SIG-M5 treated with dmso at 0.1 percent for 504 hours (cell line): ENCODE measurements around the gene IFITM10.

Experiments
- DNase-seq: peaks from one replicate; lab custom pipeline; 2025; ENCODE audit not compliant: unreplicated experiment; lab: John Stamatoyannopoulos, UW

Gene IFITM10

DNA sequence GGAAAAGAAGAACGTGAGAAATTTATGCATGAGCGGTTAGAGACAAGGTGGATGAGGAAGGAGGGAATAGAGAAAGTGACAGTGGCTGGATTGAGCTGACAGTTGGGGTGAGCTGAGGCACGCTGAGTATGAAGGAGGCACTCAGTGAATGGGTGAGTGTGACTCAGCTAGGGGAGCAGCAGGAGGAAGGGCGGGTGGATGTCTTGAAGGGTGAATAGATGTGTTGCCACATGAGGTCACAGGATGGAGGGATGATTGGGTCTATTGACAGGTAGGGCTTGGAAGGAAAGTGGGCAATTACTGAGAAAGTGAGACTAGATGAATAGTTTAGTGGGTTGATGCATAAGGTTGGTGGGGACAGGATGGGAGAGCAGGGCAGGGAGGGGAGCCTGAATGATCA is 8.0 kb downstream of the IFITM10 start:
- no peak for DNase-seq

DNA sequence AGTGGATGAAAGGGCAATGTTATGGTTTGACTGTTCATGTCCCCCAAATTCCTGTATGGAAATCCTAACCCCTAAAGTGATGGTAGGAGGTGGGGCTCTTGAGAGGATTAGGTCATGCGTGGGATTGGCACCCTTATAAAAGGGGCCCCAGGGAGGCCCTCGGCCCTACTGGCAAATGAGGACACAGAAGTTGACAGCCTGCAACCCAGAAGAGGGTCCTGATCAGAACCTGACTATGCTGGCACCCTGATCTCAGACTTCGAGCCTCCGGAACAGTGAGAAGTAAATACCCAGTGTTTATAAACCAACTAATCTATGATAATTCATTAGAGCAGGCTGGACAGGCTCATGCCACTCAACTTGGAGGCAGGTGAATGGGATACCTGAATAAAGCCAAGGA is 8.7 kb downstream of the IFITM10 start:
- no peak for DNase-seq

DNA sequence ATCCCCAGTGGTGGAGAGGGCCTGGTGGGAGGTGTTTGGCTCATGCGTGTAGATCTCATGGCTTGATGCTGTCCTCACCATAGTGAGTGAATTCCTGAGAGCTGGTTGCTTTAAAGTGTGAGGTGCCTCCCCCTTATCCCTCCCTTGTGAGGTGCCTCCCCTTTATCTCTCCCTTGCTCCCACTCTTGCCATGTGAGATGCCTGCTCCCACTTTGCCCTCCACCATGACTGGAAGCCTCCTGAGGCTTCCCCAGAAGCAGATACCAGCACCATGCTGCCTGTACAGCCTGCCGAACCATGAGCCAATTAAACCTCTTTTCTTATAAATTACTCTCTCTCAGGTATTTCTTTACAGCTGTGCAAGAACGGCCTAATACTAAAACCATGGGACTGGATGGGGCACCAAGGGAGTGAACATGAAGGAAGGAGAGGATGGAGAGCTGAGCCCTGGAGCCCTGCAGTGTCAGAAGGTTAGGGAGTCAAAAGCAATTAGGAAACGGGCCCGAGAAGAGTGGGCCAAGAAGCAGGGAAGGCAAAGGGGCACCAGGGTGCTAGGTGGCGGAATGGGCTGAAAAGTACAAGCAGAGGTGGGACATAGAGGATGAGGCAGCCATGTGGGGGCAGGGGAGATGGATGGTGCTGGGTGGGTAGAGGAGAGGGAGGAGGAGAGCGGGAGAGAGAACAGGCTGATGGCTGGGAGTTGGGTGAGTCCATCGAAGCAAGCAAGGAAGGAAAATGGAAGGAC is 9.4 kb downstream of the IFITM10 start:
- DNase-seq: no peak

DNA sequence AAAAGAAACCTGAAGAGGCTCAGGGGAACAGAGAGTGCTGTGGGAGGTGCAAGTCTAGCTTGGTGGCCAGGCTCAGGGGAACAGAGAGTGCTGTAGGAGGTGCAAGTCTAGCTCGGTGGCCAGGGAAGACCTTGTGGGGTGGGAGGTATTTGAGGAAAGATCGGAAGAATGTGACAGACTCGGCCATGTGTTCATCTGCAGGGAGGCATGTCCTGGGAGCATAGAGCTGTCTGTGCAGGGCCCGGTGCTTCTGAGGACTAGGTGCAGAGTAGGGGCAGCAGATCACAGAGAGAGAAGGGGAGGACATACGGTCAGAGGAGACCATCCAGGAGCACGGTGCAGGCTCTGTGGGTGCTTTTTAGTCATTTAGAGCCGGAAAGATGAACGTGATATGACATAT is 10.8 kb downstream of the IFITM10 start:
- DNase-seq: no peak

DNA sequence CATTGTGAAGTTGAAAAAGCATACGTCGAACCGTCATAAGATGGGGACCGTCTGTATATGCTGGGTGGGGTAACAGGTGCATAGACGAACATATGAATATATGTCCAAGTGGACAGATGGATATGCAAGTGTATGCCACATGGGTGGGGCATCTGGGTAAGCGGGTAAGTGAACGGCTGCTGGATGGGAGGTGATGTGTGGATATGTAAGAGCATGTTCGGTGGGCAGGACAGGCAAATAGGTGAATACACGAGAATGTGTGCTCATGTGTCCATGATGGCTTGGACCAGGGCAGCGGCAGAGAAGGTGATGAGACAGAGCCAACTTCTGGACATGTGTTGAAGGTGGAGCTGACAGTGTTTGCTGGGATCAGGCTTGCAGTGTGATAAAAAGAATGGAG is 12.0 kb downstream of the IFITM10 start:
- no peak for DNase-seq

DNA sequence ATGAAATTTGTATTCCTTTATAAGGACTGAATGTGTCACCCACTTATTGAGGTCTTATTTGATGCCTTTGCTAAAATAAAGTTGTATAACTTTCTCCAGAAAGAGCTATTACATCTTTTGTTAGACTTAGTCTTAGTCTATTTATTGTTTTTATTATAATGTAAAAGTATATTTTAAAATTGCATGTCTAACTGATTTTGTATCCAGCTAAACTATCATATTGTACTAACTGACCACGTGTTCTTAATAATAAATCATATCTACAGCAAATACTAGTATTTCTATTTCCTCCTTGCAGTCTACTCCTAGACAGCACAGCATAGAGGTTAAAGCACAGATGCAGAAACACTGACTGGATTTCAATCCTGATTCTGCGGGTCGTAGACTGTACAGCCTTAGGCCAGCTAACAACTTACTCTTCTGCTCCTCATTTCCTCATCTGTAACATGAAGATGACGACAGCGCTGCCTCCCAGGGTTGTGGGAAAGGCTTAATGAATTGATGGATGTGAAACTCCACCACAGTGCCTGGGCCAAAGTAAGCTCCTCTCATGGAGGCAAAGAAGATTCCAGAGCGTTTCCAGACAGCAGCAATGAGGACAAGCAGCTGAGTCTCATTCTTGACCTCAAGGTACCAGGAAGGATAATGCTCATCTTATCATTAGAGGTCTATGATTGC is 13.2 kb downstream of the IFITM10 start:
- DNase-seq: no peak

DNA sequence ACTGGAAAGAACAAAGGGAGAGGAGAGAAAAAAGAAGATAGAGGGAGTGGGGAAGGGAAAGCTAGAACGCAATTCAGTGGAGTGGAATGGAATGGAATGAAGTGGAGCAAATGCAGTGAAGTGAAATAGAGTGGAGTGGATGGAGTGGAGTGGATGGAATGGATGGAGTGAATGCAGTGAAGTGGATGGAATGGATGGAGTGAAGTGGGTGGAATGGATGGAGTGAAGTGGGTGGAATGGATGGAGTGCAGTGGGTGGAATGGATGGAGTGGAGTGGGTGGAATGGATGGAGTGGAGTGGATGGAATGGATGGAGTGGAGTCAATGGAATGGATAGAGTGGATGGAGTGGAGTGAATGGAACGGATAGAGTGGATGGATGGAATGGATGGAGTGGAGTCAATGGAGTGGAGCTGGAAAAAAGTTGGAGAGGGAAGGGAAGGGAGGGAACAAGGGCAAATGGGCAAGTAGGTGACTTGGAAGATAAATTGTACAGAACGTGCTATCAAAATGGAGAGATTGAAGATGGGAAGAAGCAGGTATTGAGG is 13.9 kb downstream of the IFITM10 start:
- DNase-seq: no peak

DNA sequence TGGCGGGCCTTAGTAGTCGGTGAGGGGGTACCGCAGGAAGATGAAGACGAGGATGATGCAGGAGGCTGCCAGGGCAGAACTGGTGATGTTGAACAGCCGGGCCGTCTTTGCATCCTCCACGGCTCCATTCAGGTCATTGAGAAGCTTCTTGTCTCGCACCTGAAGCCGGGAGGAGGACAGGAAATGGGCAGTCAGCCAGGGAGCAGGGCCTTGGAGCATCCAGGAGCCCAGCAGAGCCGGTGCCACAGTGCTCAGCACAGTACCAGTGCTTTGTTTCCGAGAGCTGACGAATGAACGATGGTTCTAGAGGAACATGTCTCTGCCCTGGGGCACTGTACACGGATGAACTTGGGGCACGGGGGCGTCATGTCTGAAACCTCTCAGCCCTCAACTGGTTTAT is 15.1 kb downstream of the IFITM10 start:
- no peak for DNase-seq

DNA sequence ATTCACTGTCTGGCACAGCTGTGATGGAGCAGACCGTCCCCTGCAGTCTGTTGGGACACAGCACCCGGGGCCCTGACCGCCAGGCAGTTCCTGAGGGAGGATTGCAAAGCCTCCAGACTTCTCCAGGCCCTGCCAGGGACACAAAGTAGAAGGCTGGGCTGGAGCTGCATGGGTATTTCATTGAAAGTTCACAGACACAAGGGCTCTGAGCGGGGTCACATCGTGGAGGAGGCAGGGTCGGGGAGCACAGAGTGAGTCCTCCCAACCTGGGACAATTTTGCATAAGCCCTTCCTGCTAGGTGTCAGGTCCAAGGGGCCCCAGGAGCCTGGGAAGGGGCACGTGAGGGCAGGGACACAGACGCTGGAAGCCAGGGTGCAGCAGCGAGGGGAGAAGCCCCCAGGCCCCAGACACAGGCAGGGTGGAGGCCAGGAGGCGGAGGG is 15.7 kb downstream of the IFITM10 start:
- no peak for DNase-seq

DNA sequence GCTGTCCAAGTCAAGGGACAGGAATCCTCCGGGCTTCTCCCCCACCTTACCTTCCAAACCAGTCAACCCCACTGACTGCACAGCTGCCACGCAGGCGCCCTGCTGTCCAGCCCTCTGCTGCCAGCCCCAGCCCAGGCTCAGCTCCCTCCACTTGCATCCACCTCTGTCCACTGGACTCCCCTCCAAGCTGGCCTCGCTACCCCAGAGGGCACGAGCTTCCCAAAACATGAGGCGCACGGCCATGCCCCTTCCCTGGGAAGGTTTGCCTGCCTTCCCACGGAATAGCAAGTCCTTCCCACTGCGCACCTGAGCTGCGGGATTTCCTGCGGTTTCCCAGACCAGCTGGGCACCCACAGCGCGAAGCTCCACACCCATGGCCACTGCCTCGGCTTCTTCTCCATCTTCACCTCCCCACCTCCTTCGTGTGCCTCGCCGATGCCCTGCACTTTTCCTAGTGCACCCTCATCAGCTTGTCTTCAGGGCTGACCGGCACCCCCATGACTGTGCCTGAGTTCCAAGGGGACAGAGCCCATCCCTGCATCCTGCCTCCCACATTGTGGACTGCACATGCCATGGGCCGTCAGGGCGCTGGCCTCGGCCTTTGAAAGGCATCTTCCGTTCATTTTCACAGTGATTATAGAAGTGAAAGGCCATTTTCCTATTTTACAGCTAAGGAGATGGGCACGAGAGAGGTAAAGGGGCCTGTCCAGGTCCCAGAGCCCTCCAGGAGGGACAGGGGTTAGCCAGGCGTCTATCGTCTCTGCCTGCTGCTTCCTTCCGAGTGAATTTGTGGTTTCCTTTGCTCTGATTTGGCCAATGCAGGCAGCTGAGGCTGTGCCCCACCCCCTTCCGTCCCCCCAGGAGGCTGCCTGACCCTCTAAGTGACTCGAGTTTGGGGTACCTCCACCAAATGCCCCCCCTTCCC is 16.4 kb downstream of the IFITM10 start:
- no peak for DNase-seq

DNA sequence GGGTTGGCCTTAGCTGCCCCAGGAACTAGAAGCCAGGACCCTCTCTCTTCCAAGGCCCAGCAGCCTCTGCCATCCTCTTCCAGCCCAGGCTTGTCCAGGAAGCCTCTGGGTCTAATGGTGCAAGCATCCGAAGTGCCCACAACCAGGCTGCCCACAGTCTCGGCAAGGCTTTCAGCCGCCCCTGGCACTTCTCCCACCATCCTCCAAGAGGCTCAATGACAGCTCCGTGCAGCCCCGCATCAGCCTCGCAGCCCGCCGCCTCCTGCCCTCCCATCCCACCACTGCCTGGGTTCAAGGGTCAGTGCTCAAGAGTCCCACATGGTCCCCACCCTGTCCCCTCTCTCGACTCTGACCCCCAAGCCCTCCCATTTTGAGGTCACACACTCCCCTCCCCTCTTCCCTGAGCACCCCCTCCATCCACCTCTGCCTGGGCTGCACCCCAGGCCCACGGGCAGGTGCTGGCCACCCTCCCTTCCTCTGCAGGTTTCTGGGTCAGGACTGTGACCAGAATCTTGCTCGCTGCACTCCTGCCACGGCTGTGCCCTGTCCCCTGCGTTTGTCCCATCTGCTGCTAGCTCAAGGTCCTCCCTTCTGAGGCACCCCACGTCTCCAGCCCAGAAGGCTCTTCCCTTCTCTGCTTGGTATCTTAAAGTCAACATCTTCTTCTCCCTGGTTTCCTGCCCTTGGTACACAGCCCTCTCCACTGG is 17.2 kb downstream of the IFITM10 start:
- DNase-seq: no peak

DNA sequence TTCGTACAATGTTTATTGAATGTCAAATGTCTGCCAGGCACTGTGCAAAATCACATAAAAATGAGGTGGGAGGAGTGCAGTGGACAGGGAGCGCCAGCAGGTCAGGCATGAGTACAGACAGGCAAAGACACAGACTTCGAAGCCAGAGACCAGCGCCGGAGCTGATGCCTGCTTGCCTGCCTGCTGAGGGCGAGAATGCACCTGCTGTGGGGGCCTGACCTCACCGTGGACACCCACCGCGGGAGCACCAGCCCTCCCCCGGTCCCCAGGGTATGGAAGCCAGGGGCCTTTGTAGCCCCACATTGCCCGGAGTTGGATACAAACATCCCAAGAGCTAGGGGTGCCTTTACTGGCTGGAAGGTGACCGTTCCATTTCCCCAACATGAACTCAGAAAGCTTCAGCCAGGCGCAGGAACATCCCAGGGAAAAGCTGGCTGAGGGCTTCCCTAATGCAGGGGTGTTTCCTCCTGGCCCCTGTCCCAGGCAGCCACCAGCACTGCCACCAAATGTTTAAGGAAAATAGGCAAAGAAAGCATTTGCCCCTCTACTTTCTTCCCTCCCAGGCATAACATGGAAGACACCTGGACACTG is 17.9 kb downstream of the IFITM10 start:
- DNase-seq: no peak

DNA sequence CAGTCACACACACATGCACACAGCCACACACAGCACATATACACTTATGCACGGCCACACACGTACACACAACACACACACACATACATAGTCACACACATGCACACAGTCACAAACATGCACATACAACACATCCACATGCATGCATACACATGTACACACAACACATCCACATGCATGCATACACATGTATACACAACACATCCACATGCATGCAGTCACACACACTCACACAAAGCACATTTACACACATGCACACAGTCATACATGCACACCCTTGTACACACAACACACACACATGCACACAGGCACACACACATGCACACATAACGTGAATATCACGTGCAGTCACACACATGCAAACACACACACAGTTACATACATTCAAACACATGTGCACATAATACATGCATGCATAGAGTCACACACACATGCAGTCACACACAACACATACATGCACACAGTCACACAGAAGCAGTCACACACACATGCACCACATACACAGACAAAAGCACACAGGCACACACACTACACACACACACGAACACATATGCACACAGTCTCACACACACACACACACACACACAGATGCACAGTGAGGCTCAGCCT is 18.8 kb downstream of the IFITM10 start:
- no peak for DNase-seq

DNA sequence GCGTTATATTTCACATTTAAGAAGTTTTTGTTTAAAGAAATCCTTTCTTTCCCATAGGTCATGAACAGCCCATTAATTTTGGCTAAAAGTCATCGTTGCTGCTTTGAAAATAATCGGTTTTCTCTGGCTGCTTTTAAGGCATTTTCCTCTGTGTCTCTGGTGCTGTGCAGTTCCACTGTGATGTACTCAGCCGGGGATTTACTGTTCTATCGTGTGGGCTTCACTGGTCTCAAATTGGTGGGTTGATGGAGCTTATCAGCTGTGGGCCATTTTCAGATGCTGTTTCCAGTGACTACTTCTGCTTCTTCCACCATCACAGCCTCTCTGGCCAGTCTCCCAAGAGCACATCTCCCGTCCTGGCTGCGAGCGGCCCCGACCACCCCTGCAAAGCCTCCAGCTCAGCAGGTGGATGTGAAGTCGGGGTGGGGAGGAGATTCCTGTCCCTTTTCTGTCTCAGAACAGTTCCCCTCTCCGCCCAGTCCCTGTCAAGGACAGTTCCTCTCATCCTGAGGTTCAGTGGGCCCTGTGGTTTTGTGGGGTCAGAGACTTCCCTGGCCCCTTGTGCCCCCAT is 20.3 kb downstream of the IFITM10 start:
- no peak for DNase-seq

DNA sequence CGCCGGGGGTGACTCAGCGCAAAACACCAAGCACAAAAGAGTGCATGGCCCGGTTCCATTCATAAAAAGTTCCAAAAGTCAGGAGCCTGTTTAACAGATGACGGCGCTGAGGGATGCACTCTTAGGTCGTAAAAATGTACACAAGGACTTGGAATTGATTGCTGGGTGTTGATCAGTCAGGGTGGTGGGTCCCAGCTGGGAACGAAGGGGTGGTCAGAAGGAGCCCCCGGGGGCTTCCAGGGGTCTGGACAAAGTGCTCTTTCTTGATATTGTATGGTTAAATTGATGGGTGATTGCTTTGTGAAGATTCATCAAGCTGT is 20.7 kb downstream of the IFITM10 start:
- no peak for DNase-seq

DNA sequence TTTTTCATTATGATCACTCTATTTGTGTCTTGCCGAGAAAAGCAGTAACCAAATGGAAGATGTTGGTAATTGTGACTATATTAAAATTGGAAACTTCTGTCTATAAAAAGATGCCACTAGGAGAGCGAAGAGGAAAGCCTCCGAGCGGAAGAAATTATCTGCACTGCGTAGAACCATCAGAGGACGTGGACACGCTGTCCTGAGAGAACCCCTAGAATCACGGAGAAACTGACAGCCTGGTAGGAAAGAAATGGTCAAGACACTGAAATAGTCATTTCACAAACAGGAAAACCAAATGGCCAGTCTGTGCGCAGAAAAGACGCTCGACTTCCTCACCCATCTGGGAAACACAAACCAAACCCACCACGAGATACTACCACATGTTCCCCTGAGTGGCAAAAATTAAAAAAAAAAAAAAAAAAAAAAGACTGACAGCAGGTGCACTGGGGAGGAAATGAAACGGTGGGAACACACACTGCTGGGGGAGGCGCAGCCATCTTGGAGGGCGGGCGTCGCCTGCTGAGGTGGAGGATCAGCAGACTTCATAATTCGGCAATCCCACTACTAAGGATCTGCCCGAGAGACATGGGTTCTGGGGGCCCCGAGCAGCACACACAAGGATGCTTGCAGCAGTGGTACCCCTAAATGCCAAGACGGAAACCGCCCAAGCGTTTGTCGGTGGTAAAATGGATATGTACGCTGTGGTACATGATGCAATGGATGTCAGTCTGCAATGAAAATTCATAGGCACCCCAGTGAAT is 21.3 kb downstream of the IFITM10 start:
- no peak for DNase-seq

DNA sequence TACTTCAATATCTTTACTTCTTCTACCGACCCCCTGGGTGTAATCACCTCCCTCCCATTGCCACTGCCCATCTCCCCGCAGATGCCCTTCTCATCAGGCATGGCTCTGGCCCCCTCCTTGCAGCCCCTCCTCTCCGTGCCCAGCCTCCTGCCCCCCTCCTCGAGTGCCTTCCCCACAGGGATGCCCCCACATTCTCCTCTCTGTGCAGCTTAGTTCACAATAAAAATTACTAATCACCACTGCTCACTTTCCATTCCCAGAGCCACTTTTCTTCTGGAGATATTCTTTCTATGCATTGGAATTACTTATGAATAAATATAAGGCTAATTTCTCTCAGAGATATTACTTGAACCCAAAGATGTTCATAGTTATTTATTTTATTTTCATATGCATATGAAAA is 22.1 kb downstream of the IFITM10 start:
- DNase-seq: no peak

DNA sequence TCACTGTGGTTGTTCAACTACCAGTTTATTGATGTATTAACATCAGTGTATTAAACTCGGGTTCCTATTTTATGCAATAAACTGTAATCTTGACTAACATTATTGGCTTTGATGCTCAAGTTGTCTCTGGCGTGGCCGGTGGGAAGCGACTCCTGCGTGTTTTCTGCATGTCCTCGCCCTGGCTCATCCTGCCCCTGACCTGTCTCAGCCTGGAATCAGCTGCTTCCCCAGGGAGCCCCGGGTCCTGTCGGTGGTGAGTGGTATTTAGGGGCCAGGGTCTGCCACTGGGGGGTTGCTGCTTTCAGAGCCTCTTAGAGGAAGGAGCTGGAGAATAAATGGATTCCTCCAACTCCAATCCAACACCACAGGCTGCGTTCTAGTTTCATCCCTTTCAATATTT is 22.5 kb downstream of the IFITM10 start:
- no peak for DNase-seq

DNA sequence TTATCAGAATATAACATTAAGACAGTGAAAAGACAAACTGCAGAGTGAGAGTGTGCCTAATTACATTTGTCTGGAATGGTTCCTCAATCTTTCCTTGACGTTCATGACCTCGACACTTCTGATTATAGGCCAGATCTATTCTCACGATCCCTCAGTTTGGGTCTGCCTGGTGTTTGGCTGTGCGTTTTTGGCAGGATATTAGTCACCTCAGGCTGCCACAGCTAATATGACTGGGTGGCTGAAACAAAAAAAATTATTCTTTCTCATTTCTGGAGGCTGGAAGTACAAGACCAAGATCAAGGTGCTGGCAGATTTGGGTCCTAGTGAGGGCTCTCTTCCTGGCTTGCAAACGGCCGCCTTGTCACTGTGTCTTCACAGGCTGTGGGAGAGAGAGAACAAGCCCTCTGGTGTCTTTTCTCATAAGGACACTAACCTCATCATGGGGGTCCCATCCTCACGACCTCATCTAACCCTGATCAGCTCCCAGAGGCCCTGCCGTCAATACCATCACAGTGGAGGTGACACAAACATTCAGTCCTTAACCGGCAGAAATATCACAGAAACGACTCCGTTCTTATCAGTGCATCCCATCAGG is 23.2 kb downstream of the IFITM10 start:
- no peak for DNase-seq
